Left ventricle myocardium superior (tissue), 1 donor: ENCODE results near the gene STAP2. TPM values are rescaled to one million over a fixed set of nuclear protein-coding genes. Genes with fewer than 3 reads are reported as not detected.
A peak's percentile ranks its signal among the peaks of the same experiment; 100 is the strongest.

Experiments
- ATAC-seq: fragments of 200-7000 bp; cut with Tn5 transposase; one replicate; pipeline ENCODE4 v1.9.1; 2020; ENCODE audit warnings: mild to moderate bottlenecking, moderate library complexity
- DNase-seq: peaks from one replicate; pipeline ENCODE4 v3.0.0-alpha.2; 2020
- intact Hi-C: fragments of 100-400 bp; cut with micrococcal nuclease; formaldehyde crosslinking; loops from one replicate; pipeline ENCODE4 v1.11.0; 2022
- long read RNA-seq: library from polyadenylated mRNA; unstranded; transcript quantifications from one replicate; pipeline ENCODE4 v2.0.0, GENCODE V29; 2021
- total RNA-seq: library from RNA; stranded (reverse); fragmentation: NEBNext Ultra II Directional; extraction: Animal tissue kit (Norgen Biotek cat#: 25700); gene quantifications from one replicate; pipeline ENCODE4 v1.2.1, GENCODE V29; 2021
- donor health status: DM: no; HTN: yes; CAD: no; lungs with severe emphysema.

Gene STAP2, protein sequence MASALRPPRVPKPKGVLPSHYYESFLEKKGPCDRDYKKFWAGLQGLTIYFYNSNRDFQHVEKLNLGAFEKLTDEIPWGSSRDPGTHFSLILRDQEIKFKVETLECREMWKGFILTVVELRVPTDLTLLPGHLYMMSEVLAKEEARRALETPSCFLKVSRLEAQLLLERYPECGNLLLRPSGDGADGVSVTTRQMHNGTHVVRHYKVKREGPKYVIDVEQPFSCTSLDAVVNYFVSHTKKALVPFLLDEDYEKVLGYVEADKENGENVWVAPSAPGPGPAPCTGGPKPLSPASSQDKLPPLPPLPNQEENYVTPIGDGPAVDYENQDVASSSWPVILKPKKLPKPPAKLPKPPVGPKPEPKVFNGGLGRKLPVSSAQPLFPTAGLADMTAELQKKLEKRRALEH
- 4.2 TPM for total RNA-seq
- long read RNA-seq, partial matches to known transcripts: 0 of 5 reads
- long read RNA-seq, other reads (novel, unspliced or antisense): 4 of 5 reads

DNA sequence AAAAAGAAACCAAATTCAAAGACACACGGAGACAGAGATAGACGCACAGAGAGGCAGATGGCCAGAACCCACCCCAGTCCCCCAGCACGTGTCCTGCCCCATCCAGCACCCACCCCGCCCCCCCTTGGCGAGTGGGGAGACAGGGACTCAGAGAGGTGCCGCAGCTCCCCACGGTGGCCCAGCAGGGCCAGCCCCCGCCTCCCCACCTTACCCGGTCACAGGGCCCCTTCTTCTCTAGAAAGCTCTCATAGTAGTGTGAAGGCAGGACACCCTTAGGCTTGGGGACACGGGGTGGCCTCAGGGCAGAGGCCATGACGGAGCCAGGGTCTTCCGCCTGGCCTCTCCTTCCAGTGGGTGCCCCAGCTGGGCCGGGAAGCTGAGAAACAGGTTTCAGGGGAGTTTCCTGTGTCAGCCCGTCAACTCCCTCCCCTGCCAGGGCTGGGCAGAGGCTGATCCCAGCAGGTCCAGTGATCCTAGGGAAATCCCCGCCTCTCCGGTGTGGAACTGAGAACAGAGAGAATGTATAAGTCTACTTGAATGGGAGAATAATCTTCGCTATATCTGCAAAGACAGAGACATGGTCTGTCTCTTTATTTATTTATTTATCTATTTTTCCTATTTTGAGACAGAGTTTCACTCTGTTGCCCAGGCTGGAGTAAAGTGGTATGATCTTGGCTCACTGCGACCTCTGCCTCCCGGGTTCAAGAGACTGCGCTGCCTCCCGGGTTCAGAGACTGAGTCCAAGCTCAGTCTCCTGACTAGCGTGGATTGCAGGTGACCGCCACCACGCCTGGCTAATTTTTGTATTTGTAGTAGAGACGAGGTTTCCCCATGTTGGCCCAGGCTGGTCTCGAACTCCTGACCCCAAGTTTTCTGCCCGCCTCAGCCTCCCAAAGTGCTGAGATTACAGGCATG lies at the start of gene STAP2:
TSS of gene STAP2 (minus strand) at position 387 of the 915 bp plus-strand sequence. CDS start at position 313, 74 bp downstream.
- DNase-seq (peak; percentile 31), ATAC-seq (no peak)
- intact Hi-C loops: no loop called here

DNA sequence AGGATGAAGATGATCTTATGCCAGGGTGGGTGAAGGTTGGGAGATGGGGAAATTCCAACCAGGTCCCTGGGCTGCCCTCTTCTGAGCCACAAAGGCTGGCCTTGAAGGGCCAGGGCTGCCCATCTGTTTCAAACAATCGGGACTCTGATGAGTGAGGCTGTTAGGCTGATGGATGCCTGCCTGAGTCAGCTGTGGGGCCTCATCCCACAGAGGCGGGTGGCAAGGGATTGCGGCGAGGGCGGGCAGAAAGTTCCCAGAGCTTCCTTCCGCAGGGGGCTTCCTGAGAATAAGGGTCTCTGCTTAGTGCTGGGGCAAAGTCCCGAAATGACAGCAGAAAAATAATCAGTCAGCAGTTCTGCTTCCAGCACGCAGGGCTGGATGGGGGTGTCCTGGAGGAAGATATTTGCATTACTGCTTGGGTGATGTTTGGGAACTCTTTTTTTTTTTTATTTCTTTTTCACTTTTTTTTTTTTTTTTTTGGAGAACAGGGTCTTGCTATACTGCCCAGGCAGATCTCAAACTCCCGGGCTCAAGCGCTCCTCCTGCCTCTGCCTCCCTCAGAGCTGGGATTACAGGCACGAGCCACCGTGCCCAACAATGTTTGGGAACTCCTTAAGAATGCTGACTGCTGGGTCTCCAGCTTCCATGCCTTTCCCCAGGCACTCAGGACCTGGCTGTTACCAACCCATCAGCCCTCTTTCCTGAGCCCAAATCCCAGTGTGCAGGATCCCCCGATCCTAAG lies 47.6 kb upstream of the STAP2 start:
- ATAC-seq: no peak
- DNase-seq: no peak
- intact Hi-C loops: no loop called here

DNA sequence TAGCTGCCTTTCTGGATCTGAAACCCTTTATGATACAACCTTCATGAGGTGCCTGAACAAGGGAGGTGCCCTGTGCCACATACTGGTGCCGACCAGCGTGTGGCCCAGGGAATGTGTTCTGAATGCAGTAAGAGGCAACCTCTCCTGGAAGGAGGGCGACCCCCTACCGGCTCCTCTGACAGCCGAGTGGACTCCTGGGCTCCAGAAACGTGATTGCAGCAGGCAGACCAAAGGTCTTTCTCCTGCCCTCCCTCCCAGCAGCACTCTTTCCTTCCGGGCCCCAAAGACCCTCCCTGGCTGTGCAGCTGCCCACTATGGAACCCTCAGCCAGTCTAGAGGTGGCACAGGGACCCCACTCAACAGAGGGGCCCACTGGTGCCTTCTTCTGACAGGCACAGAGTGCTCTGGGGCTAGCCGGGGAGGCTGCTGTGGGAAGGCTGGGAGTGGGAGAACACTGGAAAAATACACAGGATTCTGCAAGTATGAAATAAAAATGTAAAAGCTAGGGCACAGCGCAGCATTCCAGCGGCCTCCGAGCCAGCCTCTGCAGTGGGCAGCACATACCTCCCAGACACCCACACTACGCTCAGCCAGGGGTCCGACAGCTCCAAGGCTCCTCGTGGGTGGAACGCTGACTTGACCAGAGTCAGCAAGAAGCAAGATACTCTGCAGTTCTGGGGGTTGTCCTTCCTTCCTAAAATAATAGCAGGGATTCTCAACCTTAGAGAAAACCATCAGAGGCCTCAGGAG lies 46.8 kb upstream of the STAP2 start:
- DNase-seq: no peak
- intact Hi-C loops: no loop called here
- ATAC-seq: no peak

DNA sequence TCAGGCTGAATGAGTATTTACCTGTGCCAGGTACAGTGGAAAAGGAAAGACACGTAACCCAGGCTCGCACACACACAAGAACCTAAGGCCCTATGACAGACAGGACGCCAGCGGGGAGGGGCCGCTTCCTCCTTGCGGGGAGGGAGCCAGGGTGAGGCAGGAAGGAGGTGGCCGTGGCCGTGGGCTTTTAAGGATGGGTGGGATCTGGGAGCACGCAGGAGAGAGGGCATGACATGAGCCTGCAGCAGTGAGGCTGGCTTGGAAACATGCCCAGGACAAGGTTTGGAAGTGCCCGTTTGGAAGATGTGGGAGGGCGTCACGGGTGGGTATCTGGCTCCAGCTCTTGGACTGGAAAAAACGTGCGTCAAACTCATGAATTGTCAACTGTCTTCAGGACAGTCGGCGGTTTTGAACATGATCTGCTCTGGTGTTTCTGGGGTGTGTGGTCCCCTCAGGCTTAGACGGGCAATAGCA lies 41.7 kb upstream of the STAP2 start:
- DNase-seq (peak; percentile 64), ATAC-seq (peak; percentile 53)
- intact Hi-C loops: no loop called here

DNA sequence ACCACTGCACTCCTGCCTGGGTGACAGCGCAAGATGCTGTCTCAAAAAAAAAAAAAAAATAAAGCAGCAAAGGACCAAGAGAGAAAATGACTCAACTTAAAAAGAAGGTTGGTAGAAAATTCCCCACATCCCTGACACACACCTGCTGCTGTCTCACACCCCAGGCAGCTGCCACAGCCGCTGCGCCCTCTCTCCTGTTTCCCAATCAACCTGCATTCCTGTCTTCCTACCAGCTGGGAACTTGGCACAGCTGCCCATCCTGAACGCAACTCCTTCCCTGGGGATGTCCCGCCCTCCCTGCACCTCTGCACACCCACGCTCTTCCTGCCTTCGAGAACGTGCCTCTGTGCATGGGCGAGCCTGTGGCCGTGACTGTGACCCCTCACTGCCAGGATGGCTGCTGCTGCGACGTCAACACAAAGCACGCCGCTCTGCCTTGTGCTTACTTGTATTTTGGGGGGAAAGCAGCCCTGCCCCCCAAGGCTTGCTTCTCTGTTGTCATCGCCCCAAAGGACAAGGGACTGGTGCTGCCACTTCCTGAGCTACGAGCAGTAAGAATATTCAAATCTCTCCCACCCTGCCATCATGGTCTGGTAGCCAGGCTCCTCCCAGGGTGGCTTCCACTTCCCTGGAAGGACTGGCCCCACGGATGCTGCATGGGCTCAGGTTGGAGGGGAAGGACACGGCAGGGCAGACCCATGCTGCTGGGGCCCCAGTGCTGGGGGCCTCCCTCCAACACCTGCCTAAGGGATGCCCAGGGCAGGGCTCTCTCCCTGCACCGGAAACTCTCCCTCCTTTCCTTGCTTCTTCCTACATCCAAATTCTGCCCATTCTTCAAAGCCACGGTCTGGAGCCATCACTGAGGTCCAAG lies 41.0 kb upstream of the STAP2 start:
- ATAC-seq: peak; percentile 3
- intact Hi-C loops: no loop called here
- DNase-seq: no peak

DNA sequence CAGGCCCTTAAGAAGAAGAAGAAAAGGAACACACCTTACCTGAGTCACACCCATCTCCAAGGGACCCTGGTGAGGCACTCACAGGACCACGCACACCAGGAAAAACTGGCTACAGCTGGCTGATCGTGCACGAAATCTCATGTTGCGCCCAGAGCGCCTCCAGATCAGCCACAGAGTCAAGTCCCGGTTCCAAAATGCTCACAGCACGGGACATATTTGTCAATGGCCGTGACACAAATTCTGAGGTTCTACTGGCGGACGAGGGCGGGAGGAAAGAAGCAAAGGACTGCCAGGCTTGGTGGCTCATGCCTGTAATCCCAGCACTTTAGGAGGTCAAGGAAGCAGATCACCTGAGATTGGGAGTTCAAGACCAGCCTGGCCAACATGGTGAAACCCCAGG lies 40.3 kb upstream of the STAP2 start:
- DNase-seq (no peak), ATAC-seq (no peak)
- intact Hi-C loops: no loop called here

DNA sequence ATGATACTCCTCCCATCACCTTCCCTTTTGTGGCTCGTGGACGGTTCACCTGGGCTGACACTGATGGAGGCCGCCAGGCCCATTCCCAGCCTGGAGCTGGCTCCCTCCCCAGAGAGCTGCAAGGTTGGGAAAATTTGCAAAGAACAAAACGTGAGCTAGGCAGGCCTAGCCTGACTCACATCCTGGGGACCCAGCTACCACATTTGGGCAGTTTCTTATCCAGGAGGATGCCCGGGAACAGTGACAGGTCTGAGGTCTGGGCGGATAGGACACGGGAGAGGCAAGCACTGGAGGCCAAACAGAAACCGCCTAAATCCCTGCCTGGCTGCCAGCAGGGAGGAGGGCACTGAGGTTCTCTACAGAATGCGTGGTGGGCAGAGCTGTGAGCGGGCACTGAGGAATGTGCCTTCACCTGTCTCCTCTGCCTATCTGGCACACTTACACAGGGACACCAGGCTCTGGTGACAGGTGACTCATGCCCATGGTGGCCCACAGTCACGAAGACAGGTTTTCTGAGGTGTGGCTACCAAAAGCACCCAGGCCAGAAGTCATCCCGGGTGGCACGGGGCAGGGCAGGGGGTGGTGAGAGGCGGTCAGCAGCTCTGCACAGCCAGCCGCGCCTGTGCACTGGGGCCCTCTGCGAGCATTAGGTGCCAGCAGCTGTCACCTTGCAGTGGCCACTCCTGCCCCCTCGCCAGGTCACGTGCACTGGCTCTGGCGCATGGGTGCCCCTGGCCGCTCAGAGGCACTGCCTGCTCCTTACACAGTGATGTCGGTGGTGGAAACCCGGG lies 38.6 kb upstream of the STAP2 start:
- intact Hi-C loops: no loop called here
- no peak for DNase-seq
- ATAC-seq: no peak

DNA sequence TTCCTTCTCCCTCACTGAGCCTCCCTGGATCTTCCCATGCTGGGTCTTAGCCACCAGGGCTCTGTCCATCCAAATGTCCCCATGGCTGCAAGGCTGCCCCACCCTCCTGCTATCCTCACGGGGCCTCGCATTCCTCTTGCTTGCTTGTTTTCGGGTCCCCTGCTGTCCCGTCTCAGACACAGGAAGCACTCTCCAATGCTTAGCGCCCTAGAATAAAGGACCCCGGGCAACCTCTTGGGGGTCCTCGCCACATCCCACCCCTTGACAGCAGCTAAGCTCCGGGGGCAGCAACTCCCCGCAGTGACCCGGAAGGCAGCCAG lies 38.0 kb upstream of the STAP2 start:
- DNase-seq (no peak), ATAC-seq (no peak)
- intact Hi-C loops: no loop called here

DNA sequence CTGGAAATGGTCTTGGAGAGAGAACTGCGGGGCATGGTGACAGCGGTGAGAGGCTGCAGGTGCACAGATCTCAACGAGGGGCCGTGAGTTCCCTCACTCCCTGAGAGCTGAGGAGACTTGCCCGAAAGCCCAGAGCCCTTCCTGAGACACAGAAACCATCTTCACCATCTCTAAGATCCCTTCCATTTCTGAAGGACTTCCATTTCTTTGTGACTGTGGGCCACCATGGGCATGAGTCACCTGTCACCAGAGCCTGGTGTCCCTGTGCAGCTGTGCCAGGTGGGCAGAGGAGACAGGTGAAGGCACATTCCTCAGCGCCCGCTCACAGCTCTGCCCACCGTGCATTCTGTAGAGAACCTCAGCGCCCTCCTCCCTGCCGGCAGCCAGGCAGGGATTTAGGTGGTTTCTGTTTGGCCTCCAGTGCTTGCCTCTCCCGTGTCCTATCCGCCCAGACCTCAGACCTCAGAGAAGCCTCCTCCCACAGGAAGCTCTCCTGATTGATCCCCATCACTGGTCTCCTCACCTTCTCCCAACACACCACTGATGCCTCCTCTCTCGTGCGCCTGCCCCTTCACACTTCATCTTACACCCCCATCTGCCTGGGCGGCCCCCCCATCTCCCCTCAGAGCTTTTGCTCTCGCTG lies 37.5 kb upstream of the STAP2 start:
- ATAC-seq: no peak

DNA sequence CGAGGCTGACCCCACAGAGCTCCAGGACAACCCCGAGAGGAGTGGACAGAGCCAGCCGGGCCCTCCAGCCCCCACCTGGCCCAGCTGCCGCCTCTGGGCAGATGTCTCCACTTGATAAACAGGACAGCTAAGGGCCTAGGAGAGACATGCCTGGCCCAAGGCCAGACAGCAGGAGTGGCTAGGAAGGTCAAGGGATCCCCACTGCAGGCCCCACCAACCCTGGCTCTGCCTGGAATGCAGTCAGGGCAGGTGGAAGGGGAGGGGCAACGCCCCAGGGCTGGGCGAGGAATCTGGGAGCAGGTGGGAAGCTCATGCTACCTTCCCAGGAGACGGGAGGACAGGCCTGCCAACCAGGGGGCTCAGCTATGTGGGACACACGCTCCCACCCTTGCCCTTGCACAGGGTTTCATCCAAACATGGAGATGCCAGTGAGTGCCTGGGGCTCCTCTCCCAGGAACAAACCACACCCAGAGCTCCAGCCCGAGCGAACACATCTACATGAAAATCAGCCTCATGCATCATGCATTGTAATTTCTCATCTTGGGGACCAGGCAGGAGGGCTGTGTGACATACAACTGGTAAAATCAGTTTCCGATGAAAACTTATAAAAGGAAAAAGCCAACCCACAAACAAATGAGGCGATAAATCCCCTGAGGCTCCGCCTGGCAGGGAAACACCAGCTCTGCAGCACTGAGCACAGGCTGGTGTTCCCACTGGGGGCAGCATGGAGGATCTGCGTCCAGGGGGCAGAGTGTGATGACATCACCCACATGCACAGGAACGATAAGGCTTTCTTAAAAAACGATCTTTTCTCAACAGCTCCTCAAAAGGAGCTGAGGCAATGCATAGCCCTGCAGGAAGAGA lies 36.8 kb upstream of the STAP2 start:
- ATAC-seq (peak; percentile 1), DNase-seq (no peak)
- intact Hi-C loops: no loop called here

More for the DNA sequence above, 37.5 kb upstream of the STAP2 start:
- intact Hi-C loops: no loop called here
- no peak for DNase-seq

DNA sequence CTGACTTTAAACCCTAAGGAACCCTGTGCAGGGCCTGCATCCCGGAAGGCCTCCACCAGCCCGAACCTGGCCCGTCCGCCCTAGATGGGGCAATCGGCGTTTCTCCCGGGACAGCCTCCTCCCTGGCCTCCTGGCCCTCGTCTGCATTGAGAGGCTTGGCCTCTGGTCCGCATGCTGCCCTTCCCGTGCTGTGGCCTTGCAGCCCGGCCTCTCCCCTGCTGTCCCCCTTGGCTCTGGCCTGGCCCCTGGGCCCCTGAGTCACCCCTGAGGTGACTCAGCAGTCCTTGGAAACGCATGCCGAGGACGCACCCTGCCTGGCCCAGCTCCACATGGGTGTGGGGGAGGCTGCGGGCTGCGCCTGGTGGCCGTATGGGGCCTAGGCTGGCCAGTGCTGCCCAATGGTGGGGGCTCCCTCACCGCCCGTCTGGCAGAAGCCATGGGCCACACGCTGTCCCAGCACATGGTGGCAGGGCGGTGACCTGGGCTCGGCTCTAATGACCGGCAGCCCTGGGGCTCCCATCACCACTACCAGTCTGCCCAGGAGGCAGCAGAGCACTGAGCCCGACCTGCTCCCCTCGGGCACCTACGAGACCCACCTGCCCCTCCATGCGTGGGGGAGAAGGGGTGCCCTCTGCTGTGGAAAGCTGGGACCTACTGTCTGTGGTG lies 36.0 kb upstream of the STAP2 start:
- ATAC-seq (peak; percentile 74), DNase-seq (peak; percentile 85)
- intact Hi-C loops: no loop called here

DNA sequence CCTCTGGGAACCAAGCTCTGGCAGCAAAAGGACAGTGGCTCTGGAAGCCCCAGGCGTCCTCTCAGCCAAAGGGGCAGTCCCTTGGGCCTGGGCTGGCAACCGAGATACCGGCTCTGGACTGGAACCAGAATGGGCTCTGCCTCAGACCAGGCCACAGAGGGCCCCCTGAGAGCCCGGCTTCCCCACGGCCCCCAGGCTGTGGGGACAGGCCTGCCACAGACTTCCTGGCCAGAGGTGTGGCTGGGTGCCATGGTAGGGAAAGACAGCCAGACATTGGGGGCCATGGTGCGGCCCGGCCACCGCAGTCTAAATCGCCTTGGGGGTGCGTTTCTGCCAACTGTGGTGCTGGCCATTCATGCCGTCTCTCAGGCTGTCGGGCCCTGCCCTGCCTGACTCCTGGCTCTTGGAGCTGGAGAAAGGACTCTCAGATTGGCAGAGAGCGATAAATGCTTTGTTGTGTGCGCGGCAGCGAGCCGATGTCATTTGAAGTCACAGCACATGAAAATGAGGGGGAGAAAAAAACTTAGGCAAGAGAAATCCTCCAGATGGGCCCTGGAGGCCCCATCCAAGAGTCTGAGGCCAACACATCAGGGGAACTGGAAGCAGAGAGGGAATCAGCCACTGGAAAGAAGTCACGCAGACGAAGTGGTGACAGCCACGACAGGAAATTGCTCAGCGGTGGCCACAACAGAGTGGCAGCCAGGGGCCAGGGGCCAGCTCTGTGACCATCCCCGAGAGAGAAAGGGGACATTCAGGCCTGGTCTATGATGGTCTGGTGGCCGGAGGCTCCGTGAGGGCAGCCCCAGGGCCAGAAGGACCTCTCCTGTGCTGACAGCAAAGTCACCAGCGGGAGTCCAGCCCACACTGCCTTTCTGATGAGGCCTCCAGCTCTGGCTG lies 35.2 kb upstream of the STAP2 start:
- intact Hi-C loops: no loop called here
- DNase-seq: peak; percentile 76
- peak; percentile 50 for ATAC-seq

DNA sequence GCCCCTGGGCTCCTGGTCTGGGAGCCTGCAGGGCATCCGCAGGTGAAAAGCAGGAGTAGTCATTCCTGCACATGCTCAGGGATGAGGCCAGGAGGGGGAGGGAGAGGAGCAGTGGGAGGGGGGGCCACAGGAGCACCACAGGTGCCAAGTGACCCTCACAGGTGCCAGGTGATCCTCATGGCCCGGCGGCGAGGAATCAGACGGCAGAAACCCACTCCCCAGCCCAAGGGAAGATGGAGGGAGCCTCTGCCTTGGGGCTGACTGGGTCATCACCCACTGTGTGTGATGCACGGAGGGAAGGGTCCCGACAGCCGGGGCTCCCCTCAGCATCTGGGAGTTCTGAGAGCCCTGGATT lies 34.4 kb upstream of the STAP2 start:
- intact Hi-C loops: no loop called here

More for the DNA sequence above, 34.4 kb upstream of the STAP2 start:
- DNase-seq (no peak), ATAC-seq (no peak)
